AG10803 (cell line): ENCODE results near the gene ADGB.

Experiments
- DNase-seq: peaks from one replicate; pipeline ENCODE4 v3.0.0; 2010; ENCODE audit warnings: low read depth
- H3K4me3 ChIP-seq: 2 replicates; pipeline ENCODE4 v1.5.1; 2011; ENCODE audit warnings: mild to moderate bottlenecking, low read length, control low read depth
- TF ChIP-seq, protein P1 (sequence below): conservative IDR thresholded peaks from 2 replicates; pipeline ENCODE4 v1.5.1; 2011; ENCODE audit warnings: mild to moderate bottlenecking, low read length, control low read depth, inconsistent platforms

Gene ADGB

DNA sequence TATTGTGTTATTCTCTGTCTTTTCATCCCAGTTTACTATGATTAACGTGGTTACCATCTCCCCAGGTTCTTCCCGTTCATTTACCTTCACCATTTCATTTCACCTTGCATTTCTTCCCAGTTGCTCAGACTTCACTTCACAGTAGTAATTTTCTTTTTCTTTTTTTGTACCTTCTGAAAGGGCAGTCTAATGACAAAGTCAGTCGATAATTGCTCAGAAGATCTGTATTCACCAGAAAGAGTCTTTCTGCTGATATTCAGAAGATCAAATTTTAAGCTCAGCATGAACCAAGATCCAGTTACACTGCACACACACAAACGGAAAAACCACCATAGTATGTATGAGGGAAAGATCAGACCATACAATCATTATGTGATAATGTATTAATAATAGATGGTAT, 265.5 kb downstream of the ADGB start:
- DNase-seq, result no peak
- TF ChIP-seq, protein P1, sequence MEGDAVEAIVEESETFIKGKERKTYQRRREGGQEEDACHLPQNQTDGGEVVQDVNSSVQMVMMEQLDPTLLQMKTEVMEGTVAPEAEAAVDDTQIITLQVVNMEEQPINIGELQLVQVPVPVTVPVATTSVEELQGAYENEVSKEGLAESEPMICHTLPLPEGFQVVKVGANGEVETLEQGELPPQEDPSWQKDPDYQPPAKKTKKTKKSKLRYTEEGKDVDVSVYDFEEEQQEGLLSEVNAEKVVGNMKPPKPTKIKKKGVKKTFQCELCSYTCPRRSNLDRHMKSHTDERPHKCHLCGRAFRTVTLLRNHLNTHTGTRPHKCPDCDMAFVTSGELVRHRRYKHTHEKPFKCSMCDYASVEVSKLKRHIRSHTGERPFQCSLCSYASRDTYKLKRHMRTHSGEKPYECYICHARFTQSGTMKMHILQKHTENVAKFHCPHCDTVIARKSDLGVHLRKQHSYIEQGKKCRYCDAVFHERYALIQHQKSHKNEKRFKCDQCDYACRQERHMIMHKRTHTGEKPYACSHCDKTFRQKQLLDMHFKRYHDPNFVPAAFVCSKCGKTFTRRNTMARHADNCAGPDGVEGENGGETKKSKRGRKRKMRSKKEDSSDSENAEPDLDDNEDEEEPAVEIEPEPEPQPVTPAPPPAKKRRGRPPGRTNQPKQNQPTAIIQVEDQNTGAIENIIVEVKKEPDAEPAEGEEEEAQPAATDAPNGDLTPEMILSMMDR, result no peak
- H3K4me3 ChIP-seq, result no peak overlapping the region

DNA sequence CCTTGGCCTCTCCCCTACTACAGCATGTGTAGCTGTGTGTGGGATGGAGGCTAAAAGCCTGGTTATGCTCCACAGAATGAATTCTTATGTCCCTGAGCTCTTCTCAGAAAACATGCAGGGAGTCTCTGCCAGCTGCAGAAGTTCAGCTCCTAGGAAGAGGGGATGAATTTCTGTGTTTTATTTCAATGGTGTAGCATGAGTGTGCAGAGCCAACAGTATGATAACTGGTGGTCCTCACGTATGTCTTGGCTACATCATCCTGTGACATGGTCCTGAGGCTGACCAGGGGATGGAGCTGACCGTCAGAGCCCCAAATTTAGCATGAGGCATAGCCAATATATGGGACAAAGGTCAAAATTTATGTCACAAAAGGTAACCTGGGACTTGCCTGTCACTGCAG, 266.1 kb downstream of the ADGB start:
- DNase-seq, result no peak
- TF ChIP-seq, protein P1, result no peak
- no peak overlapping the region for H3K4me3 ChIP-seq
